Measurements from ENCODE around the gene MBD6. TPM values are rescaled to one million over a fixed set of nuclear protein-coding genes. Genes with fewer than 3 reads are reported as not detected.
A peak's percentile ranks its signal among the peaks of the same experiment; 100 is the strongest.
"Not testable (repeated sequence)": the region's sequence is repeated elsewhere in the genome, so short reads cannot be mapped to it uniquely, and the experiment has no call there.

The MBD6 gene
- total and polyA plus RNA-seq, 2 of the 13 experiments (the other 11 are each of a cell fraction or from before 2014, with no cell fraction given), result 4.1 to 5.9 TPM

DNA sequence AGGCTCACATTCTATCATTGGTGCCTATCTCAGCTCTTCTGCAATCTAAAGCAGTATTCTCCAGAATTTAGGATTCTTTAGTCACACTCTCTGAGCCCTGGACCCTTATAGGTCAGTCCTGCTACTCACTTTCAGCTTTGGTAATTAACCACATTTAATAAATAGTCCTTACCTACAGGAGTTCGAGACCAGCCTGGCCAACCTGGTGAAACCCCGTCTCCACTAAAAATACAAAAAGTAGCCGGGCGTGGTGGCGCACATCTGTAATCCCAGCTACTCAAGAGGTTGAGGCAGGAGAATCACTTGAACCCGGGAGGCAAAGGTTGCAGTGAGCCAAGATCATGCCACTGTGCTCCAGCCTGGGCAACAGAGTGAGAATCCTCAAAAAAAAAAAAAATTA, 8.9 kb upstream of the MBD6 start:
- H3K79me2 ChIP-seq (ENCODE audit: insufficient read depth, low read length); H3K4me2 ChIP-seq (ENCODE audit: low read depth, low read length); FAIRE-seq; H3K27ac ChIP-seq (ENCODE audit: extremely low read length, insufficient read depth, low read length); CTCF ChIA-PET (ENCODE audit: low intra/inter-chr PET ratio, low total read pairs); intact Hi-C loops (cut with micrococcal nuclease; ENCODE audit: unreplicated experiment); H2AFZ ChIP-seq (ENCODE audit: low read length); BruUV-seq (replicated peaks); H3K9me3 ChIP-seq (ENCODE audit: low read length); H3K27me3 ChIP-seq (ENCODE audit: control insufficient read depth in 1 of 2, insufficient read depth in 2 of 2, low read length in 2 of 2); H3K9ac ChIP-seq (ENCODE audit: insufficient read depth, low read depth, low read length); DNase-seq (ENCODE audit: low spot score); in situ Hi-C loops (cut with HindIII; ENCODE audit: extremely low pct_ligation_motif_present, low pct_unique_long_range_greater_than_20kb); H3K4me3 ChIP-seq (replicated peaks in 1 of 3; ENCODE audit: insufficient read depth in 1 of 3, low read depth in 2 of 3, low read length in 3 of 3); ATAC-seq; POLR2A ChIA-PET: not testable (repeated sequence)
- Histone ChIP-seq H3K4me1 (ENCODE audit: insufficient read depth, low read length) (peaks cover 12% of the 10 kb centered on the region), H4K20me1 (ENCODE audit: insufficient read depth, low read length) (peaks cover 20% of the 10 kb centered on the region), H3K36me3 (replicated peaks in 1 of 2; ENCODE audit: control insufficient read depth in 1 of 2, insufficient read depth in 2 of 2, low read length in 2 of 2) (peaks cover 32 to 77% of the 10 kb centered on the region in 2 experiments)
- 100% methylated on average over 6 of the region's 6 CpGs for WGBS (ENCODE audit: low lambda C conversion rate)
- TF ChIP-seq RBFOX2 (IDR thresholded peaks at IDR 0.05; ENCODE audit: low read depth, low read length), result 0 out of 2 replicates have a peak, but pooled peaks have one; percentile 21

DNA sequence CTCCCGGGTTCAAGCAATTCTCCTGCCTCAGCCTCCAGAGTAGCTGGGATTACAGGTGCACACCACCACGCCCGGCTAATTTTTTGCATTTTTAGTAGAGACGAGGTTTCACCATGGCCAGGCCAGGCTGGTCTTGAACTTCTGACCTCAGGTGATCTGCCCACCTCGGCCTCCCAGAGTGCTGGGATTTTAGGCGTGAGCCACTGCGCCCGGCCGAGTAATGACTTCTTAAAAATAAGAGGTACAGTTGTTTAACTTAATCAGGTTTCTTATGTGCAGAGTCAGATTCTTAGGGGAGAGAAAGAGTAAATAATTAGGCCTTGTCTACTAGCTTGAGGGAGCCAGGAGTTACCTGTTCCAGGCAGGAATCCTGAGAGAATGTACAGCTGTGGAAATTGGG, 8.4 kb upstream of the MBD6 start:
- H3K9ac ChIP-seq (ENCODE audit: insufficient read depth, low read depth, low read length); ATAC-seq; BruUV-seq (replicated peaks); H3K27me3 ChIP-seq (ENCODE audit: control insufficient read depth in 1 of 2, insufficient read depth in 2 of 2, low read length in 2 of 2); H3K27ac ChIP-seq (ENCODE audit: extremely low read length, insufficient read depth, low read length); CTCF ChIA-PET (ENCODE audit: low intra/inter-chr PET ratio, low total read pairs); H3K4me2 ChIP-seq (ENCODE audit: low read depth, low read length); in situ Hi-C loops (cut with HindIII; ENCODE audit: extremely low pct_ligation_motif_present, low pct_unique_long_range_greater_than_20kb); FAIRE-seq; H2AFZ ChIP-seq (ENCODE audit: low read length); intact Hi-C loops (cut with micrococcal nuclease; ENCODE audit: unreplicated experiment); H3K4me3 ChIP-seq (replicated peaks in 1 of 3; ENCODE audit: insufficient read depth in 1 of 3, low read depth in 2 of 3, low read length in 3 of 3); H3K9me3 ChIP-seq (ENCODE audit: low read length); DNase-seq (ENCODE audit: low spot score): not testable (repeated sequence)
- POLR2A ChIA-PET, result interaction anchor here (0.7 to 7.8 kb wide), 3 partner anchors 12 to 1556 kb away, joined by 3 to 90 read pairs (median 11); no protein-coding TSS in a partner anchor
- H3K4me1 ChIP-seq (ENCODE audit: insufficient read depth, low read length), result peaks cover 18% of the 10 kb centered on the region
- H3K79me2 ChIP-seq (ENCODE audit: insufficient read depth, low read length), result peaks cover 14% of the 10 kb centered on the region
- H4K20me1 ChIP-seq (ENCODE audit: insufficient read depth, low read length), result peaks cover 26% of the 10 kb centered on the region
- peaks cover 32 to 72% of the 10 kb centered on the region in 2 experiments for H3K36me3 ChIP-seq (replicated peaks in 1 of 2; ENCODE audit: control insufficient read depth in 1 of 2, insufficient read depth in 2 of 2, low read length in 2 of 2)
- WGBS (ENCODE audit: low lambda C conversion rate), result 96% methylated on average over 9 of the region's 9 CpGs

Data from HepG2 (cell line).